A549 (cell line): ENCODE results near the gene IRAG1. TPM values are rescaled to one million over a fixed set of nuclear protein-coding genes. Genes with fewer than 3 reads are reported as not detected.

ENCODE experiments used
- ATAC-seq, 2 experiments: fragments of 200-7000 bp in 1 of 2; fragments of >200 bp in 1 of 2; cut with Nextera tagmentation in 1 of 2; cut with Tn5 transposase in 1 of 2; 3 replicates each; pipeline versions ENCODE4 v1.8.0 to v1.9.1; 2018 to 2020; ENCODE audit warnings: mild to moderate bottlenecking in 1 of 2, moderate library complexity in 1 of 2
- CTCF ChIA-PET: fragments of 300-600 bp; sonication (Branson Sonifier 250); formaldehyde crosslinking; extraction: SDS; loops from one replicate; lab custom pipeline; 2021; ENCODE audit warnings: antibody characterized with exemption, inconsistent platforms; lab: Yijun Ruan, JAX
- POLR2A ChIA-PET: fragments of 350-600 bp; formaldehyde crosslinking; extraction: SDS; loops from one replicate; lab custom pipeline; 2021; ENCODE audit warnings: antibody characterized with exemption, inconsistent platforms; lab: Yijun Ruan, JAX
- DNase-seq, 2 experiments: peaks; one replicate each; pipeline versions ENCODE4 v3.0.0 to v3.0.0-alpha.2; 2011 to 2016; ENCODE audit warnings: low read depth in 1 of 2, low spot score in 1 of 2
- FAIRE-seq: peaks from 2 replicates; lab custom pipeline; 2011; peaks lifted over from hg19 to GRCh38; lab: Jason Lieb, UNC
- H3K27ac ChIP-seq, 2 experiments: fragments of >200 bp; sonication (Bioruptor Twin); formaldehyde crosslinking; 3 replicates each; pipeline ENCODE4 v1.5.1; 2016 to 2017
- H3K4me1 ChIP-seq: fragments of >200 bp; sonication (Bioruptor Twin); formaldehyde crosslinking; 3 replicates; pipeline ENCODE4 v1.6.1; 2016
- H3K4me2 ChIP-seq: fragments of >200 bp; sonication (Bioruptor Twin); formaldehyde crosslinking; 3 replicates; pipeline ENCODE4 v1.6.1; 2016
- H3K4me3 ChIP-seq: fragments of >200 bp; sonication (Bioruptor Twin); formaldehyde crosslinking; 3 replicates; pipeline ENCODE4 v1.5.1; 2016
- H3K9me3 ChIP-seq: fragments of >200 bp; sonication (Bioruptor Twin); formaldehyde crosslinking; 3 replicates; pipeline ENCODE4 v1.6.1; 2016
- BCL3 ChIP-seq: fragments of >200 bp; sonication (Bioruptor Twin); formaldehyde crosslinking; IDR thresholded peaks from 3 replicates; pipeline ENCODE4 v1.6.1; 2016
- CBX2 ChIP-seq: fragments of 200-600 bp; sonication (generic); IDR thresholded peaks from 2 replicates; pipeline ENCODE4 v1.6.1; 2016; ENCODE audit warnings: low read depth, mild to moderate bottlenecking, borderline replicate concordance
- CBX8 ChIP-seq: fragments of 200-600 bp; sonication (generic); IDR thresholded peaks from 2 replicates; pipeline ENCODE4 v1.6.1; 2016
- CEBPB ChIP-seq, 2 experiments: fragments of >200 bp in 1 of 2; sonication (Bioruptor Twin) in 1 of 2; formaldehyde crosslinking in 1 of 2; IDR thresholded peaks; 2 replicates each; pipeline ENCODE4 v1.6.1; 2012 to 2016
- CHD2 ChIP-seq: fragments of 150-350 bp; IDR thresholded peaks from 2 replicates; pipeline ENCODE4 v1.6.1; 2014; ENCODE audit warnings: low read length; ENCODE audit not compliant: partially characterized antibody
- EP300 ChIP-seq, 2 experiments: fragments of >200 bp; sonication (Bioruptor Twin); formaldehyde crosslinking; IDR thresholded peaks; 2 replicates in 1 of 2; 3 replicates in 1 of 2; pipeline ENCODE4 v1.6.1; 2016 to 2017
- ESRRA ChIP-seq: fragments of 150-350 bp; IDR thresholded peaks from 2 replicates; pipeline ENCODE4 v1.6.1; 2014; ENCODE audit warnings: mild to moderate bottlenecking, low read length, borderline replicate concordance
- FOXS1 ChIP-seq: fragments of 250-450 bp; sonication (Bioruptor Pico); IDR thresholded peaks from 2 replicates; pipeline ENCODE4 v1.5.0; 2020; ENCODE audit warnings: mild to moderate bottlenecking, moderate library complexity
- HEYL ChIP-seq: fragments of 250-450 bp; sonication (Bioruptor Pico); IDR thresholded peaks from 2 replicates; pipeline ENCODE4 v1.8.0; 2021; ENCODE audit warnings: mild to moderate bottlenecking, moderate library complexity
- HOXA7 ChIP-seq: fragments of 250-450 bp; sonication (Bioruptor Pico); IDR thresholded peaks from 2 replicates; pipeline ENCODE4 v1.5.0; 2020; ENCODE audit warnings: mild to moderate bottlenecking, moderate library complexity
- HOXB5 ChIP-seq: fragments of 250-450 bp; sonication (Bioruptor Pico); IDR thresholded peaks from 2 replicates; pipeline ENCODE4 v1.5.0; 2020; ENCODE audit warnings: mild to moderate bottlenecking, moderate library complexity
- JUNB ChIP-seq: fragments of >200 bp; sonication (Bioruptor Twin); formaldehyde crosslinking; IDR thresholded peaks from 2 replicates; pipeline ENCODE4 v1.6.1; 2016
- KDM1A ChIP-seq: fragments of 200-600 bp; sonication (generic); IDR thresholded peaks from 2 replicates; pipeline ENCODE4 v1.6.1; 2016; ENCODE audit warnings: low read depth, mild to moderate bottlenecking
- KDM5A ChIP-seq: fragments of 200-600 bp; sonication (generic); IDR thresholded peaks from 2 replicates; pipeline ENCODE4 v1.6.1; 2016; ENCODE audit warnings: antibody characterized with exemption, mild to moderate bottlenecking
- MAZ ChIP-seq: fragments of 150-350 bp; IDR thresholded peaks from 2 replicates; pipeline ENCODE4 v1.6.1; 2014; ENCODE audit warnings: antibody characterized with exemption, low read depth, low read length, borderline replicate concordance
- MYC ChIP-seq: IDR thresholded peaks from 2 replicates; pipeline ENCODE4 v1.6.1; 2012; ENCODE audit warnings: mild to moderate bottlenecking, inconsistent platforms, low read length, improper control_type of control experiment, borderline replicate concordance
- NFE2L2 ChIP-seq: fragments of 150-350 bp; conservative IDR thresholded peaks from 2 replicates; pipeline ENCODE4 v1.6.1; 2014; ENCODE audit warnings: low read length
- PBX3 ChIP-seq: IDR thresholded peaks from 2 replicates; pipeline ENCODE4 v1.6.1; 2012
- RARB ChIP-seq: fragments of 250-450 bp; sonication (Bioruptor Pico); IDR thresholded peaks from 2 replicates; pipeline ENCODE4 v1.8.0; 2021; ENCODE audit warnings: mild to moderate bottlenecking, moderate library complexity
- RCOR1 ChIP-seq: fragments of 150-350 bp; IDR thresholded peaks from 2 replicates; pipeline ENCODE4 v1.6.1; 2014; ENCODE audit warnings: antibody characterized with exemption, low read length, low read depth
- RNF2 ChIP-seq: fragments of 200-600 bp; sonication (generic); IDR thresholded peaks from 2 replicates; pipeline ENCODE4 v1.6.1; 2016; ENCODE audit warnings: low read depth, mild to moderate bottlenecking, antibody characterized with exemption, moderate library complexity, borderline replicate concordance
- SMC3 ChIP-seq: fragments of >200 bp; sonication (Bioruptor Twin); formaldehyde crosslinking; IDR thresholded peaks from 3 replicates; pipeline ENCODE4 v1.6.1; 2018; ENCODE audit warnings: inconsistent platforms
- SREBF2 ChIP-seq: fragments of 450-650 bp; IDR thresholded peaks from 2 replicates; pipeline ENCODE4 v1.6.1; 2014; ENCODE audit warnings: mild to moderate bottlenecking, moderate library complexity
- TP53 ChIP-seq: fragments of 250-450 bp; sonication (Bioruptor Pico); IDR thresholded peaks from 2 replicates; pipeline ENCODE4 v1.5.0; 2021; ENCODE audit warnings: mild to moderate bottlenecking, moderate library complexity
- ZNF302 ChIP-seq: fragments of 250-450 bp; sonication (Bioruptor Pico); IDR thresholded peaks from 2 replicates; pipeline ENCODE4 v1.9.0; 2021; ENCODE audit warnings: inconsistent platforms, mild to moderate bottlenecking, moderate library complexity
- WGBS: methylation state at CpG from one replicate; pipeline ENCODE4 v1.1.6; 2017; ENCODE audit errors: missing lambda C conversion rate; 5-methylcytosine and 5-hydroxymethylcytosine counted together
- polyA plus RNA-seq, 4 experiments: library from polyadenylated mRNA; depleted of rRNA in 3 of 4; stranded (reverse); fragments of >200 nt; fragmentation: RNase III in 1 of 4; extraction: RNeasy Plus Mini Kit Qiagen cat#74134 plus additional on column Dnase treatment in 1 of 4; gene quantifications; 2 replicates in 3 of 4; 3 replicates in 1 of 4; pipeline ENCODE4 v1.2.3, GENCODE V29; 2011 to 2017
- TF ChIP-seq, protein P1 (sequence below): IDR thresholded peaks from 2 replicates; pipeline ENCODE4 v1.6.1; 2012
- TF ChIP-seq, protein P2 (sequence below): fragments of 150-350 bp; IDR thresholded peaks from 2 replicates; pipeline ENCODE4 v1.6.1; 2014; ENCODE audit warnings: low read depth, mild to moderate bottlenecking, low read length

The IRAG1 gene
- polyA plus RNA-seq, 2 of the 4 experiments (the other 2 are of a cell fraction): 0.05 TPM; not detected in 1

DNA sequence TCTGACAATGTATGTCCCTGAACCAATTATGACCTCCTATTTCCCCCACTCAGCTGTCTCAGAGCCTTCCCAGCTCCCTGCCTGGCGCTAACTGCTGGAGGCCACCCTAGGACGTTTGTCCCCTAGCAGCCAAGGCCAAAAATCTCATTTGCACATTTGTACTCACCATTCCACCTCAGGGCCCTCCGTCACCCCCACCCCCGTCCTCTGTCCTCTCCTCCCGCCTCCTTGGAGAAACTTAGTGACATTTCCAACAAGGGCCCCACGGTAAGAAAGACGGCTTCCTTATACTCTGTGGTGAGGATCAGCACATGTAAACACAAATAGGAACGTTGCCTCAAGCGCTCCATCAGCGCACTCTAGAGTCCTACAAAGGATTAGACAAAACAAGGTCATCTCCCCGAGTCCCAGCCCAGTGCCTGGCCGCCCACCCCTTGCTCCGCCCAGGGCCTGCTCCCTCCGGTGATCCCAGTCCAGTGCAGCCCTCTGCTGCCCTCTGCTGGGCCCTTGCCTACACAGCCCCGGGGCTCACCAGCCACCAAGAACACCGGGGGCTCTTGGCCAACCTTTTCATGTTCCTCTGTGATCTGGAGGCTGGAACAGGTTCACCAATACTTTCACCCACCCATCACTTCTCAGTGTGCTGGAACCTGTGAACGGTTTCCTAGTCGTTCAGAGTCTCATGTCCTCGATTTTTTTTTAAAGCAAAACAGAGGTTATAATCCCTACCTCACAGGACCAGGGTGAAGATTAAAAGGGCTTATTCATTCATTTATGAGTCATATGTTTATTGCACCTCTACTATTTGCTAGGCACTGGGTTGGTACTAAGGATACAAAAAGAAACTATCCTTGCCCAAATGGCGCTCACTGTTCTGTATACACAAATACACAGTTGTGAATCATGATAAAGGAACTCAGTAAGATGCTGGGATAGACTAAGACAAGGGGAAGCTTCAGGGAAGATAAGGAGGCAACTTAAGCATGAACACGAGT is 42.2 kb upstream of the IRAG1 start (continued):
- no peak for TF ChIP-seq TP53 (CRISPR knock-in tag)
- no peak for TF ChIP-seq BCL3
- no peak for TF ChIP-seq NFE2L2
- no peak for TF ChIP-seq MYC
- no peak for TF ChIP-seq RARB (CRISPR knock-in tag)
- TF ChIP-seq CHD2: no peak
- TF ChIP-seq KDM5A: 0 out of 2 replicates have a peak, but pooled peaks have one; percentile 47
- TF ChIP-seq PBX3: no peak
- peak; percentile 75 for TF ChIP-seq JUNB
- TF ChIP-seq HOXA7 (CRISPR knock-in tag): no peak
- TF ChIP-seq HEYL (CRISPR knock-in tag): no peak
- no peak for TF ChIP-seq ESRRA
- no peak for TF ChIP-seq CBX2
- TF ChIP-seq, protein P1, sequence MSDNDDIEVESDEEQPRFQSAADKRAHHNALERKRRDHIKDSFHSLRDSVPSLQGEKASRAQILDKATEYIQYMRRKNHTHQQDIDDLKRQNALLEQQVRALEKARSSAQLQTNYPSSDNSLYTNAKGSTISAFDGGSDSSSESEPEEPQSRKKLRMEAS: peak; percentile 69
- no peak for TF ChIP-seq SREBF2

DNA sequence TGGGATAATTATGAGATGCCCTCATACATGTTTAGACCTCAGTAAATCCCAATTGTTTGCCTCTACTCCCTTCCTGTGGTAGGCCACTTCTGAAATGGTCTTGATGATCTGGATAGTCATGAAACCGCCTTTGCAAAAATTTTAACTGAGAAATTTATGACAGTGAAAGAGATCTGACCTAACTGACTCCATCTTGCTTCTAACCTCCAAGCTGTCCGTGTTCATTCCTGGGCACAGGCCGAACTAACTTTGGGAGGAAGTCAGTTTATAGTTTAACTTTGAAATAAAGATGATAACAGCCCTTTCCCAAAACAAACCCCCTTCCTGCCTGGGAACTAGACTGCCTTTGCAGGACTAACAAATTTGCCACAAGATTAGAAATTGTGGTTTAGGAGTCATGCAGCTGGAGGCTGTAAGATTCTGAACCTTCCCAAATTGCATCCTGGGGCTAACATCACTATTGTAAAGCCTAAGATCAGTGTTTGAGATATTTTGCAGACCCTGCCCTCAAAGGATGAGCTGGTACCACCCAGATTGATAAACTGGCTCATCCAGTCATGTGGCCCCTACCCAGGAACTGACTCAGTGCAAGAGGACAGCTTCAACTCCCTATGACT is 37.6 kb upstream of the IRAG1 start:
- H3K27ac ChIP-seq: no peak overlapping the region
- CTCF ChIA-PET: interaction anchor here (0.7 to 5.5 kb wide), 6 partner anchors 21 to 325 kb away, joined by 3 to 38 read pairs (median 5); no protein-coding TSS in a partner anchor
- no peak overlapping the region for H3K4me3 ChIP-seq
- WGBS: 86% methylated on average over 3 of the region's 3 CpGs
- TF ChIP-seq CHD2 (no peak), HOXB5 (no peak), RNF2 (no peak), CEBPB (IDR thresholded peaks at IDR 0.05) (no peak), TP53 (CRISPR knock-in tag) (no peak)
- ATAC-seq: no peak
- POLR2A ChIA-PET: no interaction called here
- no peak overlapping the region for H3K4me2 ChIP-seq
- no peaks in the 10 kb centered on the region for H3K9me3 ChIP-seq
- no peak for DNase-seq
- FAIRE-seq: no peak
- H3K4me1 ChIP-seq: peaks cover 7% of the 10 kb centered on the region

DNA sequence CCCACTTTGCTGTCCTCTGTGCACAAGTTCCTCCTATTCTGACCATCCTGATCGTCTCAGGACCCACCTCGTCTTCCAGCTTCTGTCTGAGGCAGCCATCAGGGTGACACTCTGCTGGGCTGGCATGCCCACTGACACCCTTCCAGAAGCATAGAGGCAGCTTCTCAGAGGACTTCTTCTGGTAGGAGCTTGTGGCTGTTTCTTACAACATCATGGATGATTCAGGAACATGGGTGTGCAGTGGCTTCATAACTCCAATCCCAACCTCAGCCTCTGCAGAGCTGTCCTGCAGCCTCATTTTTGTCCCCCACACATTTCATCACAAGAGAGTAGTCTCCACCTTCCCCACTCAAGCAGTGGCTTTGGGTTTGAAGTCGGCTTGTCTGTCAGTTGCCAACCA is 36.6 kb upstream of the IRAG1 start:
- no peak for FAIRE-seq
- CTCF ChIA-PET: interaction anchor here (0.7 to 5.5 kb wide), 5 partner anchors 75 to 847 kb away, joined by 3 to 38 read pairs (median 3); no protein-coding TSS in a partner anchor

More for the DNA sequence above, 36.6 kb upstream of the IRAG1 start:
- no peak overlapping the region for H3K4me2 ChIP-seq
- no peak for ATAC-seq
- no peak overlapping the region for H3K4me3 ChIP-seq
- H3K27ac ChIP-seq: no peak overlapping the region
- peaks cover 3% of the 10 kb centered on the region for H3K4me1 ChIP-seq
- 75% methylated on average over 3 of the region's 3 CpGs for WGBS
- POLR2A ChIA-PET: no interaction called here
- H3K9me3 ChIP-seq: no peaks in the 10 kb centered on the region
- no peak for DNase-seq
- TF ChIP-seq RARB (CRISPR knock-in tag) (no peak), MAZ (no peak), EP300 (IDR thresholded peaks at IDR 0.05) (no peak), SMC3 (no peak), JUNB (no peak), KDM1A (no peak), RNF2 (no peak), NFE2L2 (no peak), HOXB5 (no peak), ZNF302 (CRISPR knock-in tag) (no peak), CBX8 (no peak), FOXS1 (CRISPR knock-in tag) (no peak), HEYL (CRISPR knock-in tag) (no peak), MYC (no peak), RCOR1 (no peak)
- TF ChIP-seq, protein P2, sequence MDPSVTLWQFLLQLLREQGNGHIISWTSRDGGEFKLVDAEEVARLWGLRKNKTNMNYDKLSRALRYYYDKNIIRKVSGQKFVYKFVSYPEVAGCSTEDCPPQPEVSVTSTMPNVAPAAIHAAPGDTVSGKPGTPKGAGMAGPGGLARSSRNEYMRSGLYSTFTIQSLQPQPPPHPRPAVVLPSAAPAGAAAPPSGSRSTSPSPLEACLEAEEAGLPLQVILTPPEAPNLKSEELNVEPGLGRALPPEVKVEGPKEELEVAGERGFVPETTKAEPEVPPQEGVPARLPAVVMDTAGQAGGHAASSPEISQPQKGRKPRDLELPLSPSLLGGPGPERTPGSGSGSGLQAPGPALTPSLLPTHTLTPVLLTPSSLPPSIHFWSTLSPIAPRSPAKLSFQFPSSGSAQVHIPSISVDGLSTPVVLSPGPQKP: no peak
